ENCODE results near the gene KCNG2. TPM values are rescaled to one million over a fixed set of nuclear protein-coding genes. Genes with fewer than 3 reads are reported as not detected.

The KCNG2 gene
- total RNA-seq, 1 donor from 2014 or later = 0.46 TPM

- intact Hi-C loops (cut with DNase I) = no loop called here
- DNase-seq (peak; percentile 46), ATAC-seq (no peak)
- H3K27me3 ChIP-seq = no peaks in the 10 kb centered on the region
- no peak overlapping the region for H3K4me3 ChIP-seq
- peaks cover 18% of the 10 kb centered on the region for H3K36me3 ChIP-seq
- TF ChIP-seq CTCF (IDR thresholded peaks at IDR 0.05) = no peak
- no peaks in the 10 kb centered on the region for H3K9me3 ChIP-seq
- no peaks in the 10 kb centered on the region for H3K4me1 ChIP-seq
- no peak overlapping the region for H3K27ac ChIP-seq
These were observed 120.9 kb downstream of the KCNG2 start for GRCh38 chr18:79918615-79919011.

- Histone ChIP-seq H3K27ac (no peak overlapping the region), H3K27me3 (no peaks in the 10 kb centered on the region), H3K4me3 (no peak overlapping the region), H3K9me3 (no peaks in the 10 kb centered on the region), H3K4me1 (no peaks in the 10 kb centered on the region), H3K36me3 (peaks cover 22% of the 10 kb centered on the region)
- intact Hi-C loops (cut with DNase I) = no loop called here
- no peak for TF ChIP-seq CTCF (IDR thresholded peaks at IDR 0.05)
- DNase-seq = peak; percentile 55
- ATAC-seq = no peak
These were observed 121.4 kb downstream of the KCNG2 start for GRCh38 chr18:79919089-79919488.

GRCh38 chr18:79921984-79922965, 124.5 kb downstream of the KCNG2 start:
- ATAC-seq = no peak
- H3K27ac ChIP-seq = no peak overlapping the region
- peaks cover 20% of the 10 kb centered on the region for H3K36me3 ChIP-seq
- intact Hi-C loops (cut with DNase I) = no loop called here
- no peak for DNase-seq
- no peaks in the 10 kb centered on the region for H3K4me1 ChIP-seq
- H3K27me3 ChIP-seq = no peaks in the 10 kb centered on the region
- no peak for TF ChIP-seq CTCF (IDR thresholded peaks at IDR 0.05)
- no peak overlapping the region for H3K4me3 ChIP-seq
- no peaks in the 10 kb centered on the region for H3K9me3 ChIP-seq

- TF ChIP-seq CTCF (IDR thresholded peaks at IDR 0.05) = no peak
- H3K36me3 ChIP-seq = peaks cover 20% of the 10 kb centered on the region
- H3K27ac ChIP-seq = no peak overlapping the region
- no peaks in the 10 kb centered on the region for H3K4me1 ChIP-seq
- H3K4me3 ChIP-seq = no peak overlapping the region
- DNase-seq (peak; percentile 48), ATAC-seq (peak; percentile 27)
- H3K27me3 ChIP-seq = no peaks in the 10 kb centered on the region
- no peaks in the 10 kb centered on the region for H3K9me3 ChIP-seq
- intact Hi-C loops (cut with DNase I) = no loop called here
These were observed 125.3 kb downstream of the KCNG2 start for GRCh38 chr18:79922971-79923411.

GRCh38 chr18:79923896-79924585, 126.3 kb downstream of the KCNG2 start:
- Histone ChIP-seq H3K27me3 (no peaks in the 10 kb centered on the region), H3K36me3 (peaks cover 12% of the 10 kb centered on the region), H3K27ac (no peak overlapping the region), H3K9me3 (peaks cover under 1% of the 10 kb centered on the region), H3K4me3 (no peak overlapping the region), H3K4me1 (no peaks in the 10 kb centered on the region)
- ATAC-seq (no peak), DNase-seq (peak; percentile 34)
- intact Hi-C loops (cut with DNase I) = no loop called here
- no peak for TF ChIP-seq CTCF (IDR thresholded peaks at IDR 0.05)
